HG03045 (cell line): ENCODE data around the gene ALDH16A1.
"Not testable (repeated sequence)": the region's sequence is repeated elsewhere in the genome, so short reads cannot be mapped to it uniquely, and the experiment has no call there.

Source experiments
- ATAC-seq: cut with Tn5 transposase; IDR thresholded peaks from one replicate; pipeline ENCODE4 v1.9.1; 2021; ENCODE audit warnings: mild to moderate bottlenecking, moderate library complexity; ENCODE audit not compliant: unreplicated experiment

ALDH16A1 gene

GRCh38 chr19:49439836-49440235, 13.2 kb upstream of the ALDH16A1 start:
- no peak for ATAC-seq

- ATAC-seq, result no peak
These were observed 12.4 kb upstream of the ALDH16A1 start for GRCh38 chr19:49440439-49441209.

- no peak for ATAC-seq
These were observed 11.6 kb upstream of the ALDH16A1 start, which contains the start of gene SLC17A7 for GRCh38 chr19:49441210-49441959. TSS of gene SLC17A7 (minus strand) at chr19:49441527. CDS start at chr19:49441379, 148 bp downstream.

- ATAC-seq, result no peak
These were observed 11.1 kb upstream of the ALDH16A1 start for GRCh38 chr19:49441960-49442350.

GRCh38 chr19:49442354-49442753, 10.7 kb upstream of the ALDH16A1 start:
- ATAC-seq, result no peak

- peak; percentile 18 for ATAC-seq
These were observed 10.2 kb upstream of the ALDH16A1 start for GRCh38 chr19:49442771-49443365.

GRCh38 chr19:49443366-49444099, 9.5 kb upstream of the ALDH16A1 start:
- peak; percentile 73 for ATAC-seq

GRCh38 chr19:49444100-49444700, 8.8 kb upstream of the ALDH16A1 start:
- not testable (repeated sequence) for ATAC-seq

- ATAC-seq, result no peak
These were observed 7.0 kb upstream of the ALDH16A1 start for GRCh38 chr19:49445997-49446396.

- no peak for ATAC-seq
These were observed 5.3 kb upstream of the ALDH16A1 start for GRCh38 chr19:49447485-49448431.

GRCh38 chr19:49448432-49448786, 4.6 kb upstream of the ALDH16A1 start:
- ATAC-seq, result no peak

- no peak for ATAC-seq
These were observed 2.6 kb upstream of the ALDH16A1 start for GRCh38 chr19:49450405-49450804.

GRCh38 chr19:49451430-49452181, 1.4 kb upstream of the ALDH16A1 start, which contains the start of gene PIH1D1:
TSS of gene PIH1D1 (minus strand) at chr19:49451814. CDS start at chr19:49451574, 240 bp downstream.
- peak; percentile 55 for ATAC-seq

- ATAC-seq, result no peak
These were observed 774 bp downstream of the ALDH16A1 start for GRCh38 chr19:49453757-49454240.

- ATAC-seq, result no peak
These were observed 2.7 kb downstream of the ALDH16A1 start for GRCh38 chr19:49455773-49456172.

GRCh38 chr19:49456326-49456725, 3.3 kb downstream of the ALDH16A1 start:
- no peak for ATAC-seq

GRCh38 chr19:49458567-49458903, 5.5 kb downstream of the ALDH16A1 start:
- no peak for ATAC-seq

GRCh38 chr19:49459388-49459787, 6.4 kb downstream of the ALDH16A1 start:
- no peak for ATAC-seq

- not testable (repeated sequence) for ATAC-seq
These were observed 8.1 kb downstream of the ALDH16A1 start for GRCh38 chr19:49461130-49461529.
